Measurements from ENCODE around the gene OXCT1. TPM values are rescaled to one million over a fixed set of nuclear protein-coding genes. Genes with fewer than 3 reads are reported as not detected.

The OXCT1 gene
- 109 TPM for total RNA-seq

GRCh38 chr5:41869724-41870626, at the start of gene OXCT1:
Gene OXCT1, minus strand, starts transcription at chr5:41870425. Its CDS starts 67 bp downstream, at chr5:41870358.

DNA sequence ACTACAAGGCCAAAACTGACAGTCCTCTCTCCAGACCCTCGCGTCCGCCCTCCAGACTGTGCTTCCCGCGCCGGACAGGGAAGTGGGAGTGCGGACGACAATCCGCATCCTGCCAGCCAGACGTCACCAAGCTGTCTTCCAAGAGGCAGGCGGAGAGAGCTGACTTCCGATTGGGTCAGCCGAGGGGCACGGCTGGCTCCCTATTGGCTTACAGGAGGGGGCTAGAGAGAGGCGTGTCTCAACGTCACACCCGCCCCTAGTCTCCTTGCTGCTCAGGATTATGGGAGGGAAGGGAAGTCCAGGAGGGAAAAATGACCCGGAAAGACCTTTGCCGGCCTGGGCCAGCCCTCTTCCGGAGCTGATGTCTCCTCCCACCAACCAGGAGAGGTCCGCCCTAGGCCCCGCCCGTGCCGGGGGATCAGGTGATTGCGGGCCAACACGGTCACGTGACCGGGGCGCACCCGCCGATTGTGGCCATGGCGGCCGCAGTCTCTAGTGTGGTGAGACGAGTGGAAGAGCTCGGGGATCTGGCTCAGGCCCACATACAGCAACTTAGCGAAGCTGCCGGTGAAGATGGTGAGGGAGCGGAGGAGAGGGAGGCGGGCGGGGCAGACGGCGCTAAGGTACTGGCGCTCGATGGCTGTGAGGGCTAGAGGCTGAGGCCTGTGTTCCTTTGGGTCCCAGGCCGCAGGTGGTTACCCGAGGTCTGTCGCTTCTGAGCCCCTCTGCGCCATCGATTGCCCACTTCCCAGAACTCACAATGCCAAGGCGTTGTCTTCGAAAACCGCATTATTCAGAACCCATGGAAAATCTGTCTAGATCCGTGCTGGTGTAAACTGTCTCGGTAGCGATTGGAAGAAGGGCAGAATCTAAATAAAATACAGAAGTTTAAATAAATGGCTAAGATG, 33.9 kb upstream of the OXCT1 start, which contains the start of gene RIMOC1:
Gene RIMOC1, plus strand, starts transcription at position 453 of the 908 bp plus-strand sequence. Its CDS starts 24 bp downstream, at position 477.

Other genes with a start within 250 kb of the OXCT1 start
- 37.1 TPM for gene RIMOC1, start 33.9 kb upstream of the OXCT1 start, total RNA-seq
- 14.8 TPM for gene FBXO4, start 54.9 kb upstream of the OXCT1 start, total RNA-seq